T1000 (cell line): ENCODE results near the gene KCNQ1.

Experiments
- DNase-seq: peaks from one replicate; lab custom pipeline; 2025; ENCODE audit warnings: mixed read lengths; lab: John Stamatoyannopoulos, UW

The KCNQ1 gene

DNA sequence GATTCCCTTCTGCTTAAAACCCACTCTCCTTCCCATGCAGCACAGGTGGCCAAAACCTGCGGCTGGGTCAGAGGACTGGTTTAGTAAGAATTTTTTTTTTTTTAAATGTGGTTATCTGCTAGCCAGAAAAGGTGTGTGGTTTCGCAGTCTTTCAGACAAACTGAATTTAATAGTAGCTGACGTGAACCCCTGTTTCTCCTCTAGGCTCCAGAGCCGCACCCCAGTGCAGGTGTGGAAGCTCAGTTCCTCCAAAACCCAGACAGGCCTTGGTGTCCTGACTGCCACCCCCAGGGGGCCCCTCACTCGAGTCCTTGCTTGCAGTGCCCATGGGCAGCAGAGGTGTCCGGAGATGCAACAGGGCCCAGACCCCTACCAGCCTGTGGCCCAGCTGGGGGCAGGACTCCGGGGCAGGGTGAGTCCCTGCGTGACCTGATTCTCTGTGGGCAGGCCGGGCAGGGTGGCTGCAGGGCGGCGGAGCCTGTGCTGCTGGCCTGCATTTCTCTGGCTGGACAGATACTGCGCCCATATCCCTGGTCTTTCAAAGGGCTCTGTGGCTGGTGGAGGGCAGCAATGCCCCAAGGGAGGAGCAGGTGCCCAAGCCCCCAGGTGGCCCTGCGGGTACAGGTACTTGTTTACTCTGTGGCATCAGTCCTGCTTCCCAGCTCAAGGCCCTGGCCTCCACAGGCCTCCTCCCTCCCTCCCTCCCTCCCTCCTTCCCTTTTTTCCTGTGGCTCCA is 15.2 kb downstream of the KCNQ1 start:
- DNase-seq: no peak

GRCh38 chr11:2460540-2461252 is 15.9 kb downstream of the KCNQ1 start:
- no peak for DNase-seq

- no peak for DNase-seq
Measured at GRCh38 chr11:2461253-2461955, 16.6 kb downstream of the KCNQ1 start.

DNA sequence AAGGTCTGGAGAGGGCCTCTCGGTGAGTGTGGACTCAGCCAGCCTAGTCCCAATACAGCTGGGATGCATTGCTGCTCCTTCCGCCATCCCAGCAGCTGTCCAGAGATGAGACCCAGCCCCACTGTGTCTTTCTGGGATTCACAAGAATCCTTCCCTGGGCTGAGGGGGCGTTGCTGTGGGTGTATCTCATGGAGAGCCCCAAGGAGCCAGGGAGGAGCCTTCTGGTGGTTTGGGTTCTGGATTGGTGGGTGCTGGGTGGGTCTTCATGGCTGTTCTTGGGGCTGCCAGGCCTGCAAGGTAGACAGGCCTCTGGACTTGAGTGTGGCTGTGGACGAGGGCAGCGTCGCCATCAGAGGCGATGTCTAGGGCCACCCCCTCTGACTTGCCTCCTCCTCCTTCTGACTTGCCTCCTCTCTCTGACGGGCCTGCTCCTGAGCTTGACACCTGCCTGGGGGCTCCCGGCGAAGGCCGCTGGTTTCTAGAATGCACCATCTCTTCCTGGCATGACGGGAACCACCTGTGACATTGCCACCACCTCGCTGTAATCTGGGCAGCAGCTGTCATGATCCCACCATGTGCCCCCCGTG is 17.2 kb downstream of the KCNQ1 start:
- no peak for DNase-seq

GRCh38 chr11:2462543-2462985 is 17.8 kb downstream of the KCNQ1 start:
- DNase-seq: no peak

DNA sequence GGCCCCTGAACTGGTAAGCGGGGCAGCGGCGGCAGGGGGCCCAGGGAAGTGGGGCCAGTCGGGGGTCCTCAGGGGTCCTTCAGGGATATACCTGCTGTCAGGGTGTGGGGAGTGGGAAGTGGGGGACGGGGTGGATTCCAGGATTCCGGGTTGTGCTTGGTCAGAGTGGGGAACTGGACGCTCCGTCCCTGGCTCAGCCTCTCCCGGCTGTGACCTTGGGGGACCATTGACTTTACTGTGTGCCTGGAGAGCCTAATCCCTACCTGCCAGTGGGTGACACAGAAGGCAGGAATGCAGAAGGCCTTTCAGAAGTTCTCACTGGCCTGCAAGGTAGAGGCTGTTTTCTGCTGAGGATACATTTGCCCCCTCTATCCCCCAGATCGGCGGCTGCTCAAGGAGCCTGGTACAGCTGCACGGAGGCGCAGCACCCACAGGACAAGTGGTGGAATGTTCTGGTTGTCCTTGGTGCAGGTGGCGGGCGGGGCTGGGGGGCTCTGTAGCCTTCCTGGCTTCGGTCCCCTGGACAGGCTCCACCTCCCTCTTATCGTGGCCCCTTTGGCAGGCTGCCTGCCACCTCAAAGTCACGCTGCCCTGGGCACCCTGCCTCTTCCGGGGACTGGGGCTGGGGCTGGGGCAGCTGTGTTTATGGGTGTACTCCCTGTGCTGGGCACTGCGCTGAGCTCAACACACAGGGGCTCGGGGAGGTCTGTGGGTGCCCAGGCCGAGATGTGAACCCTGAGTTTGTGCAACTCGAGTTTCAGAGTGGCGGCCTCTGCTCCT is 18.4 kb downstream of the KCNQ1 start:
- DNase-seq: no peak

DNA sequence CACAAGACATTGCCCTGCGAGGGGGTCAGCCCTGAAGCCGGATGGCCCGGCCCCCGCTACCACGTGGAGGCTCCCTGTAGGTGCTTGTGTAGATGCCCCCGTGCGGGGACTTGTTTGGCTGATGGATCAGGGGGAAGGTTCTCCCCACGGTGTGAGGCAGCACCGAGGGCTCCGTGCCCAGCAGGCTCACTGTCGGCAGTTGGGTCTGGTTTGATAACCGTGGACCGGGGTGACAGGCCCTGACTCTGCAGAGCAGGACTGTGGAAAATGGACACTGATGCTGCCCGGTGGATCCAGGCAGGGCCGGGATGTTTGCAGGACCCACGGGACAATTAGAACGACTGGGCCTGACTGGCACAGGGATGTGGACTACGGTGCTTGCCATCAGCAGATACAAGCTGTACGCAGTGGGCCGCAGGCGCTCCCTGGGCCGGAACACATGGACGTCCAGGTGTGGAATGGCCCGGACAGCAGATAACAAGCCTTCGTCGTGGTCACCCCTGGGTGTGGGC is 19.0 kb downstream of the KCNQ1 start:
- DNase-seq: no peak

DNA sequence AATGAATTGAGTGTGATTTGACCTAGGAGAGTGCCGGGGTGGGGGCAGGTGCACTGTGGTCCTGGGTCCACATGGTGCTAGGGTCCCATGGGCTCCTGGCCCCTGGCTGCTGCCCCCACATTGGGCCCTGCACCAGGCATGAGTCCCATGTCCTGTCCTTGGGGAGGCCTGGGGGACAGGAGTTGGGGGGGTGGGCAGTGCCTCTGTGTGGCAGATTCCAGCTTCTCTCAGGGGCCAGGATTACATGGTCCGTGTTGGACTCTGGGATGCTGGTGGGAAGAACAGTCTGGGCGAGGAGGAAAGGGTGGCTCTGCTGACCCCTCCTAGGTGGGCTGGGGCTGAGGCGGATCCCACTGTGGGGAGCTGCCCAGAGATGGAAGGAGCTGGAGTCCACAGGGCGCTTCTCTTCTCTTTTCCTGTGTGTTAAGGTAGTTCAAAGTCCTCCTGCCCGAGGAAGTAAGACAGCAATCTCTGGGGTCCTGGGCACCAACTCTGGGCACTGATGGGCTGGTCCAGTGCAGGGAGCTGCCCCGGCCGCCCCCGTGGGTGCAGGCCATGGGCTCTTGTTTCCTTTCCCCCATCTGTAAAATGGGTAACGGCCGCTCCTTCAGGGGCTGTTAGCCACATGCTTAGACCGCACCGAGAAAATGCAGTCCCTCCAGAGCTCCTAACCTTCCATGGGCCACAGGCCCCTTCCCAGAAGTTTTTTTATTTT is 19.8 kb downstream of the KCNQ1 start:
- DNase-seq: no peak

- DNase-seq: no peak
Measured at GRCh38 chr11:2465202-2466068, 20.6 kb downstream of the KCNQ1 start.

GRCh38 chr11:2466069-2466801 is 21.4 kb downstream of the KCNQ1 start:
- DNase-seq: no peak

DNA sequence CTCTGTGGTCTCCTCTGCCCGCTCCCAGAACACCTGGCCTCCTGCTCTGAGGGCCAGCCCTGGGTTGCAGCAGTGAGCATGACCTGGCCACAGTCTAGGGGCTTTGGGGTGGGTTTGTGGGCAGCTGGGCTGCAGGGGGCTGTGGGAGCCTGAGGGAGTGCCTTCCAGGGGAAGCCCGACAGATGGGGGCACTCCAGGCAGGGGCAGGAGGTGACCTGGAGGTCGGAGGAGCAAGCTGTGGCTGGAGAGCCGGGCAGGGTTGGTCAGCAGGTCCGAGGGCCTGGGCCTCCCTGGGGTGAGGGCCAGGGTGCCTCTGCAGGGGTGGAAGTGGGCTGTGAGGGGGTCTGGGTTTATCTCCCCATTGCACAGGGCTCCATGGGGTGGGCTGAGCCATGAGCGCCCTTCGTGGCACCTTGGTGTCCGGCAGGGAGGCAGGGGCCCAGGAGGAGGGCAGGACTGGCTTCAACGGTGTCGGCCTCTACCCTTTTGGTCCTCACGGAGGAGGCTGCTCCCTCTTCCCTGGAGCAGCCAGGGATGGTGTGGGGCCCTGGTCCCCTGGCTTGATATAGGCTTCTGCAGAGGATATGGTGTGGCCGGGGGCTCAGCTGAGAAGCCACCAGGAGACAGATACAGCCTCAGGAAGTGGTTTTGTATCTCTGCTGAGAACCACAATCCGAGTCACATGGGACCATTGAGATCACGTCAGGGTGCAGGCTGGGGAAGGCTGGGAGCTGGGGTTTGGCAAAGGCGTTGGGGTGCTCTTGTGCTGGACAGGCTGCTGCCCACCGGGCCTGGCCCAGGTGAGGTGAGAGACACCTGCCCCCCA is 22.3 kb downstream of the KCNQ1 start:
- no peak for DNase-seq

GRCh38 chr11:2467695-2468055 is 22.9 kb downstream of the KCNQ1 start:
- no peak for DNase-seq

- no peak for DNase-seq
Measured at GRCh38 chr11:2468363-2469235, 23.8 kb downstream of the KCNQ1 start.

DNA sequence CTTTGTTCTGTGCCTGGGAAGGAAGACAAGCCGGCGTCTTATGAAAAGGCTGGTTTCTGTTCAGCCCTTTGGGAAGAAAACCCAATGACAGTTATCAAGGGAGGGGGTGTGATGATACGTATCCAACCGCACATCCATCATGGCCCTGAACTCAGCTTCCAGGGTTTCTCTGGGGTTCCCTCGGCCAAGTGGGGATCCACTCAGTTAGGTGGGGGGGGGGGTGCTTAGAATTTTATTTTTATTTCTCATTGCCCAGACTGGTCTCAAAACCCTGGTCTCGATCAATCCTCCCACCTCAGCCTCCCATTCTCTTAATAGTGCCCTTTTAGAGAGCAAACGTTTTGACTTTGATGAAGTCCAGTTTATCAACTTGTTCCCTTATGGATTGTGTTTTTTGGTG is 25.7 kb downstream of the KCNQ1 start:
- DNase-seq: no peak

- no peak for DNase-seq
Measured at GRCh38 chr11:2471048-2471803, 26.4 kb downstream of the KCNQ1 start.

DNA sequence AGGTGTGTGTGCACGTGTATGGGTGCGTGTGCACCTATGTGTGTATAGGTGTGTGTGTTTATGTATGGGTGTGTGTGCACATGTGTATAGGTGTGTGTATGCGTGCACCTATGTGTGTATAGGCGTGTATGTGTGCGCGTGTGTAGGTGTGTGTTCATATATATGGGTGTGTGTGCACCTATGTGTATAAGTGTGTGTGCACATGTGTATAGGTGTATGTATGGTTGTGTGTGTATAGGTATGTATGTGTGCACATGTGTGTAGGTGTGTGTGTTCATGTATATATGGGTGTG is 26.9 kb downstream of the KCNQ1 start:
- DNase-seq: no peak
